B cell (primary cell): ENCODE data around the gene CLN6.

Experiments used
- CTCF ChIP-seq: fragments of 200-600 bp; IDR thresholded peaks from one replicate; pipeline ENCODE4 v1.8.0; 2022; ENCODE audit warnings: antibody characterized with exemption, mild to moderate bottlenecking
- EZH2 ChIP-seq: IDR thresholded peaks from 2 replicates; pipeline ENCODE4 v1.6.1; 2012; ENCODE audit warnings: borderline replicate concordance, low read depth, mild to moderate bottlenecking, moderate library complexity, low read length; ENCODE audit not compliant: insufficient read depth, poor library complexity, severe bottlenecking

GRCh38 chr15:68224546-68225250 lies 4.8 kb downstream of the CLN6 start:
- TF ChIP-seq CTCF = no peak
- no peak for TF ChIP-seq EZH2
